ENCODE results near the gene CFL2.
"Not testable (repeated sequence)": the region's sequence is repeated elsewhere in the genome, so short reads cannot be mapped to it uniquely, and the experiment has no call there.

The CFL2 gene

DNA sequence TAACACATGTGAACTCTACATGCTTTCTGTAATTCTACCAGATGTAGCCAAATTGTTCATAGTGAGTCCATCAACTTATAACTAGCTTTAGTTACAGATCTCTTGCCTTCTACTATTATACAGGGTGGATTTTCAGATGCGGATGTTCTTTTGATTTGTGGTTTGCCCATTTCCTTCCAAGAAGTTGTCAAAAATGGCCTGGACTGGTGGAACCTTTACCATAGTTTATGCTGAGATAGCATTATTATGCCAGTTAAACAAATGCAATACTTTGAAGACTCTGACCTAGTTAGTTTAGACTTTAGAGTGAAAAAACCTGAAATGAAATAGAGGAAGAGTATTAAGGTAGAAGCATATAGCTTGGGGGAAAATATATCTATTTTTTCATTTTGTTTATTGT lies 27.4 kb upstream of the CFL2 start:
- TF ChIP-seq, protein P1, sequence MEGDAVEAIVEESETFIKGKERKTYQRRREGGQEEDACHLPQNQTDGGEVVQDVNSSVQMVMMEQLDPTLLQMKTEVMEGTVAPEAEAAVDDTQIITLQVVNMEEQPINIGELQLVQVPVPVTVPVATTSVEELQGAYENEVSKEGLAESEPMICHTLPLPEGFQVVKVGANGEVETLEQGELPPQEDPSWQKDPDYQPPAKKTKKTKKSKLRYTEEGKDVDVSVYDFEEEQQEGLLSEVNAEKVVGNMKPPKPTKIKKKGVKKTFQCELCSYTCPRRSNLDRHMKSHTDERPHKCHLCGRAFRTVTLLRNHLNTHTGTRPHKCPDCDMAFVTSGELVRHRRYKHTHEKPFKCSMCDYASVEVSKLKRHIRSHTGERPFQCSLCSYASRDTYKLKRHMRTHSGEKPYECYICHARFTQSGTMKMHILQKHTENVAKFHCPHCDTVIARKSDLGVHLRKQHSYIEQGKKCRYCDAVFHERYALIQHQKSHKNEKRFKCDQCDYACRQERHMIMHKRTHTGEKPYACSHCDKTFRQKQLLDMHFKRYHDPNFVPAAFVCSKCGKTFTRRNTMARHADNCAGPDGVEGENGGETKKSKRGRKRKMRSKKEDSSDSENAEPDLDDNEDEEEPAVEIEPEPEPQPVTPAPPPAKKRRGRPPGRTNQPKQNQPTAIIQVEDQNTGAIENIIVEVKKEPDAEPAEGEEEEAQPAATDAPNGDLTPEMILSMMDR (IDR thresholded peaks at IDR 0.05; ENCODE audit: extremely low read depth, missing control alignments), result no peak
- no peak for DNase-seq (ENCODE audit: low spot score)

DNA sequence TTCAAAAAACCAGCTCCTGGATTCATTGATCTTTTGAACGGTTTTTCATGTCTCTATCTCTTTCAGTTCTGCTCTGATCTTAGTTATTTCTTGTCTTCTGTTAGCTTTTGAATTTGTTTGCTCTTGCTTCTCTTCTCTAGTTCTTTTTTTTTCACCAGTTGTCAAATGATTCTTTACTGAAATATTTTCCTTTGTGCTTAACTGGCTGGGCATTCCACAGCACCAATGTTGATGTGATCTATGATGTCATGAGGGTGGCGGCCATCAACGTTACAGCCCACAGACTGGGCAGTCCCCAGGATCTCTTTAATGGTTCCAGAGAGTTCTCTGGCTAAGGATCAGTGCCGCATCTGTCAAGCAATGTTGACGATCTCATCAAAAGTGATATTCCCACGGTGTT lies 25.7 kb upstream of the CFL2 start:
- not testable (repeated sequence) for DNase-seq (ENCODE audit: low spot score)

DNA sequence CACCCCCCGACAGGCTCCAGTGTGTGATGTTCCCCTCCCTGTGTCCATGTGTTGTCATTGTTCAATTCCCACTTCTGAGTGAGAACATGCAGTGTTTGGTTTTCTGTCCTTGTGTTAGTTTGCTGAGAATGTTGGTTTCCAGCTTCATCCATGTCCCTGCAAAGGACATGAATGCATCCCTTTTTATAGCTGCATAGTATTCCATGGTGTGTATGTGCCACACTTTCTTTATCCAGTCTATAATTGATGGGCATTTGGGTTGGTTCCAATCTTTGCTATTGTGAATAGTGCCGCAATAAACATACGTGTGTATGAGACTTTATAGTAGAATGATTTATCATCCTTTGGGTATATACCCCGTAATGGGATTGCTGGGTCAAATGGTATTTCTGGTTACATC lies 22.7 kb upstream of the CFL2 start:
- not testable (repeated sequence) for DNase-seq (ENCODE audit: low spot score)

DNA sequence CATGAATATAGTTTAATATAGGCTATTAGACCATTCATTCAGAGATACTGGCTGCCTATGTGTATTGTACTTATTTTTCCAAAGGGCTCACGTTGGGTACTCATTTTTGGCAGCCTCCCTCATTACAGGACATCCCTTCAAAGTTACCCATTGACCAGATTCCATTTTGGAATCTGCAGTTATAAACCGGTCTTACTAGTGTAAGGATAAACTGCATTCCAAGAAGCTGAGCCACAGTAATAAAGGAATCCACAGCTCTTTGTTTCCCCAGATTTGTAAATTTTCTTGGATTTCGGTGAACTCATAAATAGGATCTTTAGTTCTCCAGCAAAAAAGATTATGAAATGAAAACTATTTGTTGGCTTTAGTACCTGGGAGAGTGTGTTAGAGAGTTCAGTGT lies 18.9 kb upstream of the CFL2 start:
- TF ChIP-seq, protein P1 (IDR thresholded peaks at IDR 0.05; ENCODE audit: extremely low read depth, missing control alignments), result no peak
- DNase-seq (ENCODE audit: low spot score), result no peak

DNA sequence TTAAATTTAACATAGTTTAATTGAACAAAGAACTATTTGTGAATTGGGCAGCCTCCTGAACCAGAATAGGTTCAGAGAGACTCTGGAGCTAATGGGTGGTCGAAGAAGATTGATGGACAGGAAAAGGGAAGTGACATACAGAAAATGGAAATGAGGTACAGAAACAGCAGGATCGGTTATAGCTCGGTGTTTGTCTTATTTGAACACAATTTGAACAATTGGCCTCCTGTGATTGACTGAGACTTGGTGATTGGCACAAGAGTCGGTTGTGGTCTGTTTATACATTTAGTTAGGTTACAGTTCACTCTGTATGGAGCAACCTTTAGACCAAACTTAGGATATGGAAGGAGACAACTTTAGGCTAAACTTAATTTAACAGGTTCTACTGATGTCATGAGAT lies 18.4 kb upstream of the CFL2 start:
- DNase-seq (ENCODE audit: low spot score), result no peak
- TF ChIP-seq, protein P1 (IDR thresholded peaks at IDR 0.05; ENCODE audit: extremely low read depth, missing control alignments), result no peak

DNA sequence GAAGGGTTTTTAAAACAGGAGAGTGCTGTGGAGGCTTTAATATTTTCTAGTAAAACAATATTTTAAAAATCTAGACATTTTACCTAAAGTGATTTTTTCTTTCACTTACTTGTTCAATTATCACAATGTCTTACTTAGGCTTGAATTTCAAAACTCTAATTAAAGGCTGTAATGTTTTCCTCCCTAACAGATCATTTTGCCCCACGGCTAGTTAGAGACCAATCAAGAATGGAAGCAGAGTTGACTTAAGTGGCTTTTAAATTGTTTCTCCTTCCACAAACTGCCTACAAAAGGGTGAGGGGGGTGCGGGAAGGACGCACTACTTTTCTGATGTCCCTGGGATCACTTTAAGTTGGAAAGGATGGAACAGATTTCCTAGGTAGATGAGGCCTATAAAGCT lies 9.5 kb upstream of the CFL2 start:
- TF ChIP-seq, protein P1 (IDR thresholded peaks at IDR 0.05; ENCODE audit: extremely low read depth, missing control alignments), result no peak
- DNase-seq (ENCODE audit: low spot score), result no peak

DNA sequence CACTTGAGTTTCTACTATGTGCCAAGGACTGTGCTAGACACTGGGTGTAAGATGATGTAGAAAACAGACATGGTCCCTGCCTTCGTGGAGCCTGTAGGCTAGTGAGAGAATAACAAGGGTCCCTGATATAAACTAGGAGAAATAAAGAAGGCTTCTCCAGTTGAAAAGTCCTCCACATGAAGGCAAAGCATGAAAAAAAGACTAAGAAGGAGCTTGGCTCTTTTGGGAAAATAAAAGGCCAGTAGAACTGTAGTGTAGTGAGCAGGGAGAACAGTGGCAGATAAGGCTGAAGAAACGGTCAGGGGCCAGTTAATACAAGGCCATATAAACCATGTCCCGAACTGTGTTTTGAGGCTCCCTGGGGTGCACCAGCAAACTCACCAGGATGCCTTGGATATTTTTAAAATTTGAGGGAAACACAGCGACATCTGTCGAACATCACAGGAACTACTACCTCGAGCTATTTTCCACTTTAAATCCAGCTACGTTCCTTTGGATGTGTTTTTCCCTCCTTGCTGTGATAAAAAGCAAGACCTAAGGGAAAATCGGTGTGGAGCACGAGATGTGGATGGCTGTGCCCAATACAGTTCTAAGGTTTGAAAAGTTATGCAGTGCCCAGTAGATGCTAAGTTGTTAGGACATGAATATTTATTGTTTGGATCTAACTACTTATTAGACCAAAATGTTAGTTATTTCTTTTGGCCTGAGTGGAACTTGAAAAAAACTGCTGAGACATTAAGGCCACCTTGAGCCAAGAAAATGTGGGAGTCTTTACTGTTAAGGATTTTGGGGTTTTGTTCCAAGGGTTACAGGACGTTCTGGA lies 8.5 kb upstream of the CFL2 start:
- DNase-seq (ENCODE audit: low spot score), result peak; percentile 73
- TF ChIP-seq, protein P1 (IDR thresholded peaks at IDR 0.05; ENCODE audit: extremely low read depth, missing control alignments), result peak; percentile 47

DNA sequence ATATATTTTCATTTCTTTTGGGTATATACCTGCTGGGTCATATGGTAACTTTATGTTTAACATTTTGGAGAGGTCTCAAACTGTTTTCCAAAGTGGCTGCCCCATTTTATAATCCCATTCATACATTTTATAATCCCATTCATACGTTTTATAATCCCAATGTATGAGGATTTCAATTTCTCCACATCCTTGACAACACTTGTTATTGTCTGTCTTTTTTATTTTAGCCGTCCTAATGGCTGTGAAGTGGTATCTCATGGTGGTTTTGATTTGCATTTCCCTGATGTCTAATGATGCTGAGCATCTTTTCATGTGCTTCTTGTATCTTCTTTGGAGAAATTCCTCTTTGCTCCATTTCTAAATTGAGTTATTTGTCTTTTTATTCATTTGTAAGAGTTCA lies 6.7 kb upstream of the CFL2 start:
- TF ChIP-seq, protein P1 (IDR thresholded peaks at IDR 0.05; ENCODE audit: extremely low read depth, missing control alignments), result no peak
- DNase-seq (ENCODE audit: low spot score), result no peak

Measured in GM20000 (cell line).